CD4-positive, CD25-positive, alpha-beta regulatory T cell (primary cell): ENCODE measurements around the gene CFAP100. TPM values are rescaled to one million over a fixed set of nuclear protein-coding genes. Genes with fewer than 3 reads are reported as not detected.

Experiments
- ATAC-seq, 2 donors: fragments of 150-1000 bp; cut with Tn5 transposase; one replicate each; pipeline ENCODE4 v1.10.0; 2021; ENCODE audit warnings: low read depth in 2 of 2, moderate number of reproducible peaks in 2 of 2, moderate library complexity in 1 of 2
- DNase-seq, 3 donors: peaks; one replicate each; pipeline versions ENCODE4 v3.0.0 to v3.0.0-alpha.2; 2012 to 2022; ENCODE audit warnings: mixed read lengths in 1 of 3
- H3K27ac ChIP-seq: one replicate; pipeline ENCODE4 v1.7.0; 2013; ENCODE audit warnings: mild to moderate bottlenecking, low read length; ENCODE audit not compliant: insufficient read depth, poor library complexity, severe bottlenecking
- H3K27me3 ChIP-seq: one replicate; pipeline ENCODE4 v1.7.0; 2013; ENCODE audit warnings: low read length; ENCODE audit not compliant: control insufficient read depth, insufficient read depth
- H3K36me3 ChIP-seq: one replicate; pipeline ENCODE4 v1.7.0; 2013; ENCODE audit warnings: mild to moderate bottlenecking, low read length, moderate library complexity; ENCODE audit not compliant: control insufficient read depth, insufficient read depth
- H3K4me1 ChIP-seq: 2 replicates; pipeline ENCODE4 v1.7.0; 2013; ENCODE audit warnings: mild to moderate bottlenecking, low read length; ENCODE audit not compliant: insufficient read depth, control insufficient read depth, poor library complexity, severe bottlenecking
- H3K4me3 ChIP-seq: one replicate; pipeline ENCODE4 v1.7.0; 2013; ENCODE audit warnings: low read depth, mild to moderate bottlenecking, low read length, moderate library complexity
- H3K9me3 ChIP-seq, 2 experiments: 1 replicate in 1 of 2; 2 replicates in 1 of 2; pipeline ENCODE4 v1.7.0; 2013; ENCODE audit warnings: low read length in 2 of 2, mild to moderate bottlenecking in 1 of 2, moderate library complexity in 1 of 2; ENCODE audit not compliant: control insufficient read depth in 2 of 2
- H3K27ac Mint-ChIP-seq, 3 donors: one replicate each; pipeline ENCODE4 v1.8.0; 2020 to 2022; ENCODE audit warnings: mild to moderate bottlenecking in 3 of 3, mixed read lengths in 3 of 3, moderate library complexity in 2 of 3
- H3K27me3 Mint-ChIP-seq: one replicate; pipeline ENCODE4 v1.8.0; 2022; ENCODE audit warnings: mild to moderate bottlenecking, mixed read lengths
- H3K36me3 Mint-ChIP-seq: one replicate; pipeline ENCODE4 v1.8.0; 2020; ENCODE audit warnings: mixed read lengths
- H3K4me1 Mint-ChIP-seq, 4 donors: one replicate each; pipeline ENCODE4 v1.8.0; 2020 to 2022; ENCODE audit warnings: mixed read lengths in 4 of 4, mild to moderate bottlenecking in 1 of 4
- H3K4me3 Mint-ChIP-seq, 4 donors: one replicate each; pipeline ENCODE4 v1.8.0; 2020 to 2022; ENCODE audit warnings: mild to moderate bottlenecking in 4 of 4, mixed read lengths in 4 of 4, moderate library complexity in 3 of 4
- H3K9me3 Mint-ChIP-seq, 7 donors: one replicate each; pipeline ENCODE4 v1.8.0; 2020 to 2022; ENCODE audit warnings: mixed read lengths in 7 of 7, mild to moderate bottlenecking in 3 of 7, moderate library complexity in 2 of 7
- polyA plus RNA-seq, 4 donors: library from polyadenylated mRNA; unstranded; fragments of 300-500 nt; fragmentation: Illumina TruSeq; gene quantifications; one replicate each; pipeline ENCODE4 v1.2.3, GENCODE V29; 2021
- total RNA-seq: library from RNA; stranded (reverse); gene quantifications from one replicate; pipeline ENCODE4 v1.2.3, GENCODE V29; 2022

The CFAP100 gene
- total and polyA plus RNA-seq, 5 donors from 2014 or later, result not detected

GRCh38 chr3:126395846-126396513, 1.3 kb downstream of the CFAP100 start:
- no peaks in the 10 kb centered on the region for H3K4me1 ChIP-seq
- no peak for DNase-seq
- H3K9me3 ChIP-seq, result no peaks in the 10 kb centered on the region
- Mint-ChIP-seq H3K4me3 (no peak overlapping the region), H3K27ac (no peak overlapping the region), H3K36me3 (no peaks in the 10 kb centered on the region), H3K27me3 (peaks cover 19% of the 10 kb centered on the region), H3K4me1 (no peaks in the 10 kb centered on the region), H3K9me3 (peaks cover 0 to 2% (median 0%) of the 10 kb centered on the region in 7 donors)
- H3K27me3 ChIP-seq, result peaks cover 4% of the 10 kb centered on the region
- no peaks in the 10 kb centered on the region for H3K36me3 ChIP-seq
- no peak overlapping the region for H3K4me3 ChIP-seq
- no peak overlapping the region for H3K27ac ChIP-seq
- ATAC-seq, result no peak

DNA sequence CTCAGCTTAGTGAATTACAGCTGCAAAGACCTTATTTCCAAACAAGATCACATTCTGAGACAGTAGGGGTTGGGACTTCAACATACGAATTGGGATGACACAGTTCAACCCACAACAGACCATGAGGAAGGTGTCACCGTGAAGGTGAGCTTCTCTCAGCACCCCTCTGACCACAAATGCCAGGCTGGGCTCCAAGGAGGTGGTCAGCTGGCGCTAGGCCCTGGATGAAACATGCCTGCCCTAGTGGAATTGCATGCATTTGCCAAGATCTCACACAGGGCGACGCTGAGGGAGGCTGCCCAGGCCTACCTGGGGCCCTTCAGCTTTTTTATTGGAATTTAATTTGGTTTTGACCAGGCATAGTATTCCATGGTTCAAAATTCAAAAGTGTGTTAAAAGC, 1.8 kb downstream of the CFAP100 start:
- Histone ChIP-seq H3K4me1 (no peaks in the 10 kb centered on the region), H3K36me3 (no peaks in the 10 kb centered on the region), H3K9me3 (no peaks in the 10 kb centered on the region), H3K4me3 (no peak overlapping the region), H3K27me3 (peaks cover 4% of the 10 kb centered on the region), H3K27ac (no peak overlapping the region)
- peaks cover 0 to 2% (median 0%) of the 10 kb centered on the region in 7 donors for H3K9me3 Mint-ChIP-seq
- no peak overlapping the region for H3K4me3 Mint-ChIP-seq
- DNase-seq, result no peak
- H3K4me1 Mint-ChIP-seq, result no peaks in the 10 kb centered on the region
- no peak for ATAC-seq
- no peaks in the 10 kb centered on the region for H3K36me3 Mint-ChIP-seq
- peaks cover 16% of the 10 kb centered on the region for H3K27me3 Mint-ChIP-seq
- no peak overlapping the region for H3K27ac Mint-ChIP-seq

DNA sequence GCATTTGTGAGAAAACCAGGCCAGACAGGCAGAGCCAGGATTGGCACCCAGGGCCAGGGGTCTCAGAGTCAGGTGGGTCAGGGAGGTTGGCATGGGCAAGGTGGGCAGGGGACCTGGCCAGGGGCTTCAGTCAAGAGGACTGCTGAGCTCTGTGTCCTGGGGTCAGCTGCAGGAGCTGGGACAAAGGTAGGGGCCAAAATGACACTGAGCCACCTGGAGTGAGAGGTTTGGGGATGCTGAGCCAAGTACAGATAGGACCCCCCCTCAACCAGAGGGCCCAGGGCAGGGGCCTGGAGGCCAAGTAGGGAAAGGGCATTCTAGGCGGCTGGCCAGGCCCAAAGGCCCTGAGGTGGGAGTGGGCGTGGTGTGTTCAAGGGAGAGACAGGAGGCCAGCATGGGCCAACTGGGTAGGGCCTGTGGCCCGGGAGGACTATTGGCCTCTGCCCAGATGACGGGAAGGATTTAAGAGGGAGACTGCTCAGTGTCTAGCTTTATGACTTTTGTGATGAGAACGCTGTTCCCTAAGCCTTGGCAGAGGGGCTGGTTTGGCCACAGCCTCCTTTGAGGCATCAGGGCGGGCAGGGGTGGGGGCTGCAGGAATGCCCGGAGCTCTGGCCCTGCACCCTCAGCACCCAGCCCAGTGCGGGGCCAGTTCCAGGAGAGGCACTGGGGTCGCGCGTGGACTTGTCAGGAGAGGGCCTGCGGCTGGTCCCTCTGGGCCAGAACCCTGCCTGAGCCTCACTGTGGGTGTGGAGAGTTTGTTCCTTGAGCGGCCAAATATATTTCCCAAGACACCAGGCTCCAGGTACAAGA, 3.1 kb downstream of the CFAP100 start:
- Histone ChIP-seq H3K36me3 (no peaks in the 10 kb centered on the region), H3K4me3 (no peak overlapping the region), H3K27me3 (peaks cover 4% of the 10 kb centered on the region), H3K27ac (no peak overlapping the region), H3K4me1 (no peaks in the 10 kb centered on the region), H3K9me3 (no peaks in the 10 kb centered on the region)
- H3K27ac Mint-ChIP-seq, result no peak overlapping the region
- DNase-seq, result no peak
- H3K4me1 Mint-ChIP-seq, result no peaks in the 10 kb centered on the region
- no peak overlapping the region for H3K4me3 Mint-ChIP-seq
- H3K27me3 Mint-ChIP-seq, result peaks cover 6% of the 10 kb centered on the region
- H3K36me3 Mint-ChIP-seq, result no peaks in the 10 kb centered on the region
- H3K9me3 Mint-ChIP-seq, result peaks cover 0 to 2% (median 0%) of the 10 kb centered on the region in 7 donors
- ATAC-seq, result no peak

DNA sequence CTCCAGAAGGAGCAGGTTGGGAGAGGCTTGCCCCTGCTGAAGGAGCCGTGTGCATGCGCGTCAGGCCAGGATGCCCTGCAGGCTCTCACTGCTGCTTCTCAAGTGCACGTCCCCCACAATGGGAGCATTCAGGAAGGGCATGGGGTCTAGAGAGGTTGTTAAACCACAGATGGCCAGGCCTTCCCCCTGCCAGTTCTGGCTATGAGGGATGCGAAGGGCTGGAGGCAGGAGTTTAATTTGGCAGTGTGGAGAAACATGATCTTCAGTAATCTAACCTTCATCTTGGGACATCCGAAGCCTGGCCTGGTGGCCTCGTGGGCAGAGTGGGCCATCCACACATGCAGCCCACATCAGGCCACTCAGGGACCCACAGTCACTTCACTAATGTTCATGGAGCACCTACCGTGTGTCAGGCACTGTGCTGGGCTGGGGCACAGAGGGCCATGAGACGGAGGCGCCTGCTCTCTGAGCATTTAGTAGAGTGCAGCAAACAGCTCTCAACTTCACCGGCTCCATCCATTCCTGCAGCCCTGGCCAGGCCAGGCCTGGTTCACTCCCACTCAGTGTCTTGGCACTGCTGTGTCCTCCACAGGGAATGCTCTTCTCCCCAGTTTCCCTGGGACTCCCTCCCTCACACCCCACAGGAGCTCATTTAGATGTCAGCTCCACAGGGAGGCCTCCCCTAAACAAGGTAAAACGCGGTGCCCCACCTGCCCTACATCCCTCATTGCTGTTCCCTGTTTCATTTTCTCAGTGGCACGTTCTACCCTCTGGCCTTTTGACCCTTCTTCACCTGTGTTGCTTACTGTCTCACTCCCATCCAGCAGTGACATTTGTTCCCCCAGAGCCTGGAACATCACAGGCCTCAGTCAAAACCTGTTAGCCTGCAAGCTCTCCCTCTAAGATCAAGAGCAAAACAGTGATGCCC, 4.0 kb downstream of the CFAP100 start:
- DNase-seq (no peak), ATAC-seq (no peak)
- Histone ChIP-seq H3K27me3 (peaks cover 2% of the 10 kb centered on the region), H3K27ac (no peak overlapping the region), H3K36me3 (no peaks in the 10 kb centered on the region), H3K4me1 (no peaks in the 10 kb centered on the region), H3K4me3 (no peak overlapping the region), H3K9me3 (no peaks in the 10 kb centered on the region)
- H3K36me3 Mint-ChIP-seq, result no peaks in the 10 kb centered on the region
- peaks cover 0 to 2% (median 0%) of the 10 kb centered on the region in 7 donors for H3K9me3 Mint-ChIP-seq
- H3K27me3 Mint-ChIP-seq, result peaks cover 6% of the 10 kb centered on the region
- H3K4me1 Mint-ChIP-seq, result no peaks in the 10 kb centered on the region
- no peak overlapping the region for H3K27ac Mint-ChIP-seq
- no peak overlapping the region for H3K4me3 Mint-ChIP-seq

DNA sequence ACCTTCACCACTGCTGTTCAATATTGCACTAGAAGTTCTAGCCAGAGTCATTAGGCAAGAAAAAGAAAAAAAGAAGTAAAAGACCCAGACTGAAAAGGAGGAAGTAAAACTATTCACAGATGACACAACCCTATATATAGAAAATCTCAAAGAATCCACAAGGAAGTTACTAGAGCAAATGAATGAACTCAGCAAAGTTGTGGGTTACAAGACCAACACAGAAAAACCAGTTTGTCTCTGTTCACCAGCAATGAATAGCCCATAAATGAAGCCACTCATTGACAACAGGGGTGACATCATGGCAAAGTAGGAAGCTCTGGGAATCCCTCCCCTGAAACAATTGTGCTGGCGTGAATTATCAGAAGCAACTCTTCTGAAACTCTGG, 4.6 kb downstream of the CFAP100 start:
- Mint-ChIP-seq H3K27me3 (peaks cover 6% of the 10 kb centered on the region), H3K4me1 (no peaks in the 10 kb centered on the region), H3K9me3 (peaks cover 0 to 2% (median 0%) of the 10 kb centered on the region in 7 donors), H3K4me3 (no peak overlapping the region), H3K36me3 (no peaks in the 10 kb centered on the region), H3K27ac (no peak overlapping the region)
- no peaks in the 10 kb centered on the region for H3K9me3 ChIP-seq
- no peak overlapping the region for H3K4me3 ChIP-seq
- no peaks in the 10 kb centered on the region for H3K36me3 ChIP-seq
- H3K27ac ChIP-seq, result no peak overlapping the region
- H3K4me1 ChIP-seq, result no peaks in the 10 kb centered on the region
- ATAC-seq, result no peak
- DNase-seq, result no peak
- H3K27me3 ChIP-seq, result no peaks in the 10 kb centered on the region

GRCh38 chr3:126399756-126400155, 5.0 kb downstream of the CFAP100 start:
- Histone ChIP-seq H3K9me3 (no peaks in the 10 kb centered on the region), H3K27me3 (no peaks in the 10 kb centered on the region), H3K36me3 (no peaks in the 10 kb centered on the region), H3K4me3 (no peak overlapping the region), H3K27ac (no peak overlapping the region), H3K4me1 (no peaks in the 10 kb centered on the region)
- Mint-ChIP-seq H3K27ac (no peak overlapping the region), H3K36me3 (no peaks in the 10 kb centered on the region), H3K4me3 (no peak overlapping the region), H3K9me3 (peaks cover 0 to 2% (median 0%) of the 10 kb centered on the region in 7 donors), H3K27me3 (peaks cover 6% of the 10 kb centered on the region), H3K4me1 (no peaks in the 10 kb centered on the region)
- ATAC-seq (no peak), DNase-seq (no peak)

GRCh38 chr3:126401611-126402160, 7.0 kb downstream of the CFAP100 start:
- no peak overlapping the region for H3K27ac ChIP-seq
- H3K36me3 ChIP-seq, result no peaks in the 10 kb centered on the region
- Mint-ChIP-seq H3K9me3 (peaks cover 0 to 2% (median 0%) of the 10 kb centered on the region in 7 donors), H3K27ac (peak overlapping the region in 1 of 3 donors; percentile 5), H3K4me3 (no peak overlapping the region), H3K36me3 (no peaks in the 10 kb centered on the region), H3K4me1 (no peaks in the 10 kb centered on the region), H3K27me3 (peaks cover 6% of the 10 kb centered on the region)
- H3K9me3 ChIP-seq, result no peaks in the 10 kb centered on the region
- no peaks in the 10 kb centered on the region for H3K27me3 ChIP-seq
- DNase-seq (no peak), ATAC-seq (no peak)
- no peak overlapping the region for H3K4me3 ChIP-seq
- no peaks in the 10 kb centered on the region for H3K4me1 ChIP-seq
